Measurements from ENCODE around the gene KPNB1. TPM values are rescaled to one million over a fixed set of nuclear protein-coding genes. Genes with fewer than 3 reads are reported as not detected.

The KPNB1 gene
- total and polyA plus RNA-seq, 10 donors: 37.0 to 331 (median 250) TPM

DNA sequence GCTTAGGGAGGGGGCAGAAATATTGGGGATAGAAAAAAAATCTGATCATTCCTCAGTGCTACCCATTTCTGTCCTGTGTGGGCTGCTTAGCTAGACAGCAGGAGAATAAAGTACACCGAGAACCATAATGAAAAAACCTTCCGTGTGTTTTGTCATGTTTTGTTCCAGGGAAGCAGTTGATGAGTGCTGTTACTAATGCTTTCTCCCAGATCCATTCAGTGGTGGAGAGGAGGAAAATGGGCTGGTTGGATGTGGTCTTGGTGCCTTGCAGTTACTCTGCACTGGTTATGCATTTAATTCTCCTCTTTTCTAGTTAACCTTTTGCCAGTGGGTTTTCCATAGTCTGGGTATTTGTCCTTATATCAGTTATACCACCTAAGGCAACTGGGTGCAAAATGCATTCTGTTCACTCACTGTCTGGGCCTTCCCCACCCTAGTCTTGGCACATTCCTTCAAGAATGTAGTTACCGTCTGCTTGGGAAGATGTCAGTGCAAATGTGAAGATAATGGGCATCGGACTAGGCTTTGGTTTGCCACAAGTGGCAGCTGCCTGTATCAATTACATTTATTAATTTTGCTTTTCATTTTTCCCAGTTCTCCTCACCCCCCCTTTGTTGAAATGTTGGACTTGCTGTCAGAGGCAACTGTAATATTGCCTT, 34.9 kb downstream of the KPNB1 start:
- WGBS, 5 donors: 93 to 97% (median 95%) methylated on average over 4 of the region's 4 CpGs
- no peak for DNase-seq
- Histone ChIP-seq H3K27me3 (replicated peaks in 1 of 7) (no peaks in the 10 kb centered on the region), H3K4me1 (peaks cover 0 to 30% (median 20%) of the 10 kb centered on the region in 6 donors), H3K9me3 (no peaks in the 10 kb centered on the region), H3K4me3 (no peak overlapping the region), H3K36me3 (peaks cover 7 to 87% (median 55%) of the 10 kb centered on the region in 6 donors), H3K27ac (peak overlapping the region in 1 of 8 donors; percentile 29)
- intact Hi-C loops (cut with DNase I; ENCODE audit: low total_unique reads): no loop called here
- TF ChIP-seq POLR2AphosphoS5 (IDR thresholded peaks at IDR 0.05): no peak
- TF ChIP-seq, protein P1, sequence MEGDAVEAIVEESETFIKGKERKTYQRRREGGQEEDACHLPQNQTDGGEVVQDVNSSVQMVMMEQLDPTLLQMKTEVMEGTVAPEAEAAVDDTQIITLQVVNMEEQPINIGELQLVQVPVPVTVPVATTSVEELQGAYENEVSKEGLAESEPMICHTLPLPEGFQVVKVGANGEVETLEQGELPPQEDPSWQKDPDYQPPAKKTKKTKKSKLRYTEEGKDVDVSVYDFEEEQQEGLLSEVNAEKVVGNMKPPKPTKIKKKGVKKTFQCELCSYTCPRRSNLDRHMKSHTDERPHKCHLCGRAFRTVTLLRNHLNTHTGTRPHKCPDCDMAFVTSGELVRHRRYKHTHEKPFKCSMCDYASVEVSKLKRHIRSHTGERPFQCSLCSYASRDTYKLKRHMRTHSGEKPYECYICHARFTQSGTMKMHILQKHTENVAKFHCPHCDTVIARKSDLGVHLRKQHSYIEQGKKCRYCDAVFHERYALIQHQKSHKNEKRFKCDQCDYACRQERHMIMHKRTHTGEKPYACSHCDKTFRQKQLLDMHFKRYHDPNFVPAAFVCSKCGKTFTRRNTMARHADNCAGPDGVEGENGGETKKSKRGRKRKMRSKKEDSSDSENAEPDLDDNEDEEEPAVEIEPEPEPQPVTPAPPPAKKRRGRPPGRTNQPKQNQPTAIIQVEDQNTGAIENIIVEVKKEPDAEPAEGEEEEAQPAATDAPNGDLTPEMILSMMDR (IDR thresholded peaks at IDR 0.05 in 8 of 11, conservative IDR thresholded peaks at IDR 0.05 in 3 of 11): no peak

- 87 to 95% (median 93%) methylated on average over 4 of the region's 4 CpGs for WGBS, 5 donors
- intact Hi-C loops (cut with DNase I; ENCODE audit: low total_unique reads): no loop called here
- peaks cover 4 to 76% (median 44%) of the 10 kb centered on the region in 6 donors for H3K36me3 ChIP-seq
- peaks cover 0 to 37% (median 20%) of the 10 kb centered on the region in 6 donors for H3K4me1 ChIP-seq
- no peaks in the 10 kb centered on the region for H3K27me3 ChIP-seq (replicated peaks in 1 of 7)
- peak overlapping the region in 6 of 8 donors; percentile 22 to 72 (median 62) for H3K27ac ChIP-seq
- TF ChIP-seq, protein P1 (IDR thresholded peaks at IDR 0.05 in 8 of 11, conservative IDR thresholded peaks at IDR 0.05 in 3 of 11): no peak
- TF ChIP-seq POLR2AphosphoS5 (IDR thresholded peaks at IDR 0.05): no peak
- TF ChIP-seq POLR2A (IDR thresholded peaks at IDR 0.05): no peak
- no peaks in the 10 kb centered on the region for H3K9me3 ChIP-seq
- no peak for DNase-seq
- H3K4me3 ChIP-seq: no peak overlapping the region
Observed at GRCh38 chr17:47685556-47686275, 36.0 kb downstream of the KPNB1 start.

DNA sequence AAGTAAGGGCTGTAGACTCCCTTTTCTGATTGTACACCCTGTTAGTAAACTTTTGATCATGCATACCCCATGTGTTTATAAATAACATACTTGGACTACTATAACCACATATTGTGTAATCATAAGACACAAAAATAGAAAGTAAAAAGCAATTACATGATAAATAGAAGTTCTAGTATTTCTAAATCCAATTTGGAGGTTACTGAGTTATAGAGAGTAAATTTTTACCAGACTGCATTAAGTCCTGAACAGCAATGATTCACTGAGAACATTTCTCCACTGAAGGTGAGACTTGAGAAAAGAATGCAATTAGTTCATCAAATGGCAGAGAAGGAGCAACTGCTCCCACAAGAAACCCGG, 36.5 kb downstream of the KPNB1 start:
- H3K4me1 ChIP-seq: peaks cover 0 to 42% (median 20%) of the 10 kb centered on the region in 6 donors
- peaks cover 4 to 71% (median 39%) of the 10 kb centered on the region in 6 donors for H3K36me3 ChIP-seq
- 62 to 81% (median 79%) methylated on average over 1 of the region's 1 CpG for WGBS, 5 donors
- no peak for DNase-seq
- peak overlapping the region in 7 of 8 donors; percentile 19 to 72 (median 62) for H3K27ac ChIP-seq
- H3K27me3 ChIP-seq (replicated peaks in 1 of 7): no peaks in the 10 kb centered on the region
- H3K9me3 ChIP-seq: no peaks in the 10 kb centered on the region
- intact Hi-C loops (cut with DNase I; ENCODE audit: low total_unique reads): no loop called here
- H3K4me3 ChIP-seq: no peak overlapping the region
- TF ChIP-seq POLR2AphosphoS5 (IDR thresholded peaks at IDR 0.05) (no peak), POLR2A (IDR thresholded peaks at IDR 0.05) (no peak)
- TF ChIP-seq, protein P1 (IDR thresholded peaks at IDR 0.05 in 8 of 11, conservative IDR thresholded peaks at IDR 0.05 in 3 of 11): no peak

- 61 to 74% (median 68%) methylated on average over 7 of the region's 7 CpGs for WGBS, 5 donors
- H3K4me3 ChIP-seq: no peak overlapping the region
- peak in 1 of 3 donors; percentile 22 for TF ChIP-seq POLR2AphosphoS5 (IDR thresholded peaks at IDR 0.05)
- TF ChIP-seq POLR2A (IDR thresholded peaks at IDR 0.05): no peak
- peaks cover 0 to 48% (median 23%) of the 10 kb centered on the region in 6 donors for H3K4me1 ChIP-seq
- intact Hi-C loops (cut with DNase I; ENCODE audit: low total_unique reads): no loop called here
- H3K27me3 ChIP-seq (replicated peaks in 1 of 7): no peaks in the 10 kb centered on the region
- peaks cover 3 to 65% (median 34%) of the 10 kb centered on the region in 6 donors for H3K36me3 ChIP-seq
- peak overlapping the region; percentile 19 to 72 (median 54) for H3K27ac ChIP-seq
- no peak for DNase-seq
- H3K9me3 ChIP-seq: no peaks in the 10 kb centered on the region
Observed at GRCh38 chr17:47686664-47687327, 37.1 kb downstream of the KPNB1 start.

Measured in spleen (tissue), 11 donors.